ENCODE results near the gene SALL3. TPM values are rescaled to one million over a fixed set of nuclear protein-coding genes. Genes with fewer than 3 reads are reported as not detected.

The SALL3 gene
- total RNA-seq, 4 donors from 2014 or later, result 0.12 TPM; not detected in 3

DNA sequence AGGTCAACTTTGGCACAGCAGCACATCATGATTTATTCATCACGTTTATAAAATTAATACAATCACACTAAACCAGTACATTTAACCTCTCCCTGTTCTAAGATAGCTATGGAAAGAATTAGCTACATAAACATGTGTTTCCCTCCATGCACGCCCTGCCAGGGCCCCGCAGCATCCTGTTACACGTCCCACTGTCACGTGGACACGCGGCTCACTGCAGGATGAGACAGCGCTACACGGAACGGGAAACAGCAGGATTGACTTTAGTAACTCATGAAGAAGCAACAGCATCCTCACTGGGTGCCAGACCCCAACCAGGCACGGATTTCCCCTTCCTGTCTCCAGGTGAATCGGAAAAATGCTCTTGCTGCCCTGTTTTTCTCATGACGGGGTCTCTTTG, 30.9 kb upstream of the SALL3 start:
- no peak for ATAC-seq (ENCODE audit: low FRiP score)
- no peak for DNase-seq (ENCODE audit: low spot score)
- TF ChIP-seq, protein P1, sequence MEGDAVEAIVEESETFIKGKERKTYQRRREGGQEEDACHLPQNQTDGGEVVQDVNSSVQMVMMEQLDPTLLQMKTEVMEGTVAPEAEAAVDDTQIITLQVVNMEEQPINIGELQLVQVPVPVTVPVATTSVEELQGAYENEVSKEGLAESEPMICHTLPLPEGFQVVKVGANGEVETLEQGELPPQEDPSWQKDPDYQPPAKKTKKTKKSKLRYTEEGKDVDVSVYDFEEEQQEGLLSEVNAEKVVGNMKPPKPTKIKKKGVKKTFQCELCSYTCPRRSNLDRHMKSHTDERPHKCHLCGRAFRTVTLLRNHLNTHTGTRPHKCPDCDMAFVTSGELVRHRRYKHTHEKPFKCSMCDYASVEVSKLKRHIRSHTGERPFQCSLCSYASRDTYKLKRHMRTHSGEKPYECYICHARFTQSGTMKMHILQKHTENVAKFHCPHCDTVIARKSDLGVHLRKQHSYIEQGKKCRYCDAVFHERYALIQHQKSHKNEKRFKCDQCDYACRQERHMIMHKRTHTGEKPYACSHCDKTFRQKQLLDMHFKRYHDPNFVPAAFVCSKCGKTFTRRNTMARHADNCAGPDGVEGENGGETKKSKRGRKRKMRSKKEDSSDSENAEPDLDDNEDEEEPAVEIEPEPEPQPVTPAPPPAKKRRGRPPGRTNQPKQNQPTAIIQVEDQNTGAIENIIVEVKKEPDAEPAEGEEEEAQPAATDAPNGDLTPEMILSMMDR (IDR thresholded peaks at IDR 0.05), result no peak

DNA sequence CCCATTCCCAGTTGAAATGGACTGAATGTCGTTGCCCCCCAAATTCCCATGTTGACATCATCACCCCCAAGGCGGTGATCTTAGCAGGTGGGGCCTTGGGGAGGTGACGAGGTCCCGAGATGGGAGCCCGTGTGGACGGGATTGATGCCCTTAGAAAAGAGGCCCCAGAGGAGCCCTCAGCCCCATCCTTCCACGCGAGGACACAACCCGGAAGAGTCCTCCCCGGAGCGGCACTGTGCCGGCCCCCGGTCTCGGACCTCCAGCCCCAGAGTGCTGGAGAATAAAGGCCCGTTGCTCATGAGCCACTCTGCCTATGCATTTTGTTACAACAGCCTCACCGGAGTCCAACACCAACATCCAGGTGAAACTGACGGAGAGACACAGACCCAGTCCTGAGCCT, 30.4 kb upstream of the SALL3 start:
- no peak for DNase-seq (ENCODE audit: low spot score)
- TF ChIP-seq, protein P1 (IDR thresholded peaks at IDR 0.05), result no peak
- no peak for ATAC-seq (ENCODE audit: low FRiP score)

DNA sequence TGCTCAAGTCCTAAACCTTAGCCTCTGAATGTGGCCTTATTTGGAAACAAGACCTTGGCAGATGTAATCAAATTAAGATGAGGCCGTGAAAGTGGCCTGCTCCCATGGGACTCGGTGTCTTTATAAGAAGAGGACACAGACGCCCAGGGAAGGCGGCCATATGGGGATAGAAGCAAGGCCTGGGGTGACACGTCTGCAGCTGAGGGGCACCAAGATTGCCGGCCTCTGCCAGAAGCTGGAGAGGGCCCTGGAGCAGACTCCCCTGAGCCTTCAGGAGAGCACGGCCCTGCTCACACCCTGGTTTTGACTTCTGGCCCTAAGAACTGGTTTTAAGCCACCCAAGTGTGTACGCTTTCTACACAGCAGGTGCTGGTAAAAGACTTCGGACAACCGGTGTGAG, 29.2 kb upstream of the SALL3 start:
- ATAC-seq (ENCODE audit: low FRiP score) (no peak), DNase-seq (ENCODE audit: low spot score) (no peak)
- TF ChIP-seq, protein P1 (IDR thresholded peaks at IDR 0.05), result no peak

DNA sequence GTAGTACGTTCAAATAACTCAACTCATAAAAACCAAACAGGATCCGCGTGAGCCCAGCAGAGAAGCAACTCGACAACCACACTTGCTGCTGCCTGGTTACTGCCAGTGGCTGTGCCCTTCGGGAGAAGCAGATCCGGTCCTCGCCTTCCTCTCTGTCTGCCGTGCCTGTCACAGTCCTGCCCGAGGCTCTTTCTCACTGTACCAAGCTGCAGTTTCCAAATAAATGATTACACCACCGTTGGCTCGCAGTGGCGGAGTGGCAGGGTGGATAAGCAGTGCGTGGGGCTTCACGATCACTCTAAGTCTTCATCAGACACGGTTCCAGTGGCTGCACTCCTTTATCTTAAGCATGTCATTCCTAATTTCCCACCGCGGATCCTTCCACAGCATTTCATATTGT, 26.1 kb upstream of the SALL3 start:
- no peak for ATAC-seq (ENCODE audit: low FRiP score)
- TF ChIP-seq, protein P1 (IDR thresholded peaks at IDR 0.05), result no peak
- DNase-seq (ENCODE audit: low spot score), result no peak

DNA sequence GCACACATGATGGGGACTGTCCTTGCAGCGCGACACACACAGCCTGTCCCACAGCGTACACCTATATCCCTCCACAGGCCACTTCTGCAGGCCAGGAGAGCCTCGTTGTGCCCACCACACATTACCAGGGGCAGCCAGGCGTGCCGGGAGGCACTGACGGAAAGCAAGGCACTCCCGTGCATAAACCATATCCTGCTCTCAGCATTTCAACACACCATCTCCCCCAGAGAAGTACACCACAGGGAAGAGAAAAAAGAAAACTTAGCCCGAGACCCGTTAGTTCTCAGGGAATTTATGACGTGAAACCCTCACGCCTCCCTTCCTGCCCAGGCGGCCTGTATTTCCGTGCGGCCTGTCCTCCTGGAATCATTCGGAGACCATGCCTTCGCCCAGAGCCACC, 24.6 kb upstream of the SALL3 start:
- TF ChIP-seq, protein P1 (IDR thresholded peaks at IDR 0.05), result no peak
- no peak for ATAC-seq (ENCODE audit: low FRiP score)
- DNase-seq (ENCODE audit: low spot score), result no peak

DNA sequence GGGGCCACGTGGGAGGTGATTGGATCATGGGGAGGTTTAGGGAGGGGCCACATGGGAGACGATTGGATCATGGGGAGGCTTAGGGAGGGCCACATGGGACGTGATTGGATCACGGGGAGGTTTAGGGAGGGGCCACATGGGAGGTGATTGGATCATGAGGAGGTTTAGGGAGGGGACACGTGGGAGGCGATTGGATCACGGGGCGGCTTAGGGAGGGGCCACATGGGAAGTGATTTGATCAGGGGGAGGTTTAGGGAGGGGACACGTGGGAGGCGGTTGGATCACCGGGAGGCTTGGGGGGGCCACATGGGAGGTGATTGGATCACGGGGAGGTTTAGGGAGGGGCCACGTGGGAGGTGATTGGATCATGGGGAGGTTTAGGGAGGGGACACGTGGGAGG, 22.5 kb upstream of the SALL3 start:
- no peak for ATAC-seq (ENCODE audit: low FRiP score)
- no peak for DNase-seq (ENCODE audit: low spot score)
- TF ChIP-seq, protein P1 (IDR thresholded peaks at IDR 0.05), result no peak

DNA sequence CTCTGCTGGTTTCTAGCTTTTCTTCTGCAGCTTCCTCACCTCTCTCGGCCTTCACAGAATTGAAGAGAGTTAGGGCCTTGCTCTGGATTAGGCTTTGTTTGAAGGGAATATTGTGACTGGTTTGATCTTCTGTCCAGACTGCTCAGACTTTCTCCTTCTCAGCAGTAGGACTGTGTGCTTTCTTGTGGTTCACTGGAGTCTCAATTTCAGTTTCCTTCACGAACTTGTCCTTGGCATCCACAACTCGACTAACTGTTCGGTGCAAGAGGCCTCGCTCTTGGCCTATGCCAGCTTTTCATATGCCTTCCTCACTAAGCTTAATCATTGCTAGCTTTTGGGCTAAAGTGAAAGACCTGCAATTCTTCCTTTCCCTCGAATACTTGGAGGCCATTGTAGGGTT, 18.9 kb upstream of the SALL3 start:
- no peak for DNase-seq (ENCODE audit: low spot score)
- TF ChIP-seq, protein P1 (IDR thresholded peaks at IDR 0.05), result no peak
- no peak for ATAC-seq (ENCODE audit: low FRiP score)

Data from omental fat pad (tissue), 4 donors.